ENCODE data around the gene LIPC.
A peak's percentile ranks its signal among the peaks of the same experiment; 100 is the strongest.

The LIPC gene

DNA sequence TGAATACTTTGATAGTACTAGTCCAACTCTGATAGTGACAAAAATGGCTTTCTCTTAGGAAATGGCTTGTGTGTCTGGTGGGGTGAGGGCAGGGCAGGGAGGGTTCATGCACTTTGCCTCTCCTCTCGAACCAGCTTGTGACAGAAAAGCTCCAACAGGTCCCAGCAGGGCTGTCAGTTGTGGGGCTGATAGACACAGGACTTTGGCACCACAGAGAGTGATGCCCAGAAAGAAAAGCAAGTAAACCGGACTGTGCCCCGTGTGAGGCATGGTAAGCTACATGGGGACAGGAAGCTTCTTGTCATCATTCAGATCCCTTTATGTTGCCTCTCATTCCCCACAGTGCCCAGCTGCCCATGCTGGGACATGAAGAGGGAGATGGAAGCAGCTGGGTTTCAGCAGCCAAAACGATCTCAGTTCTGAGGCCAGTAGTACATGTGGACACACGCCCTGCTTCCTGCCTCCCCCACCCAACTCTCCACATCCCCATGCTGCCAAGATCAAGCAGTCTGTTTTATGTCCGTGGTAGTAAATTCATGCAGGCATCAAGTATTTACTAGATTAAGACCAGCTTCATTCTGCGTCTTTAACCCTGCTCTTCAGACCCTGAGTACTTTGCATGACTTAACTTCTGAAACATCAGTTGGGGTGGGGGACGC, 29.7 kb upstream of the LIPC start:
- no peaks in the 10 kb centered on the region for H3K27me3 ChIP-seq (ENCODE audit: insufficient read depth, low read length, poor library complexity)
- H3K4me1 ChIP-seq (ENCODE audit: insufficient read depth, low read length): peaks cover 7% of the 10 kb centered on the region
- H3K27ac ChIP-seq (ENCODE audit: low read length): no peak overlapping the region
- H3K9me3 ChIP-seq (ENCODE audit: insufficient read depth, low read length, severe bottlenecking): no peaks in the 10 kb centered on the region
- H4K20me1 ChIP-seq (ENCODE audit: insufficient read depth, low read length): no peaks in the 10 kb centered on the region
- no peaks in the 10 kb centered on the region for H3K36me3 ChIP-seq (ENCODE audit: insufficient read depth, low read length)
- TF ChIP-seq EZH2 (IDR thresholded peaks at IDR 0.05; ENCODE audit: borderline replicate concordance, low read depth, low read length, severe bottlenecking): no peak
- TF ChIP-seq, protein P1, sequence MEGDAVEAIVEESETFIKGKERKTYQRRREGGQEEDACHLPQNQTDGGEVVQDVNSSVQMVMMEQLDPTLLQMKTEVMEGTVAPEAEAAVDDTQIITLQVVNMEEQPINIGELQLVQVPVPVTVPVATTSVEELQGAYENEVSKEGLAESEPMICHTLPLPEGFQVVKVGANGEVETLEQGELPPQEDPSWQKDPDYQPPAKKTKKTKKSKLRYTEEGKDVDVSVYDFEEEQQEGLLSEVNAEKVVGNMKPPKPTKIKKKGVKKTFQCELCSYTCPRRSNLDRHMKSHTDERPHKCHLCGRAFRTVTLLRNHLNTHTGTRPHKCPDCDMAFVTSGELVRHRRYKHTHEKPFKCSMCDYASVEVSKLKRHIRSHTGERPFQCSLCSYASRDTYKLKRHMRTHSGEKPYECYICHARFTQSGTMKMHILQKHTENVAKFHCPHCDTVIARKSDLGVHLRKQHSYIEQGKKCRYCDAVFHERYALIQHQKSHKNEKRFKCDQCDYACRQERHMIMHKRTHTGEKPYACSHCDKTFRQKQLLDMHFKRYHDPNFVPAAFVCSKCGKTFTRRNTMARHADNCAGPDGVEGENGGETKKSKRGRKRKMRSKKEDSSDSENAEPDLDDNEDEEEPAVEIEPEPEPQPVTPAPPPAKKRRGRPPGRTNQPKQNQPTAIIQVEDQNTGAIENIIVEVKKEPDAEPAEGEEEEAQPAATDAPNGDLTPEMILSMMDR (IDR thresholded peaks at IDR 0.05; ENCODE audit: borderline replicate concordance, extremely low read depth, low read length, poor library complexity, severe bottlenecking): no peak
- DNase-seq (peak; percentile 31), ATAC-seq (ENCODE audit: insufficient read depth, low read depth) (peak; percentile 40; the same call in 2 of the 3 replicates)
- H3K79me2 ChIP-seq (ENCODE audit: insufficient read depth, low read length): no peaks in the 10 kb centered on the region
- H2AFZ ChIP-seq (ENCODE audit: low read depth, low read length): peak overlapping the region; percentile 10; the same call in 1 of the 2 replicates
- H3K4me3 ChIP-seq (ENCODE audit: low read depth in 1 of 2, low read length in 2 of 2): no peak overlapping the region
- no peak overlapping the region for H3K4me2 ChIP-seq (ENCODE audit: insufficient read depth, low read length)
- H3K9ac ChIP-seq (ENCODE audit: low read depth, low read length): no peak overlapping the region

DNA sequence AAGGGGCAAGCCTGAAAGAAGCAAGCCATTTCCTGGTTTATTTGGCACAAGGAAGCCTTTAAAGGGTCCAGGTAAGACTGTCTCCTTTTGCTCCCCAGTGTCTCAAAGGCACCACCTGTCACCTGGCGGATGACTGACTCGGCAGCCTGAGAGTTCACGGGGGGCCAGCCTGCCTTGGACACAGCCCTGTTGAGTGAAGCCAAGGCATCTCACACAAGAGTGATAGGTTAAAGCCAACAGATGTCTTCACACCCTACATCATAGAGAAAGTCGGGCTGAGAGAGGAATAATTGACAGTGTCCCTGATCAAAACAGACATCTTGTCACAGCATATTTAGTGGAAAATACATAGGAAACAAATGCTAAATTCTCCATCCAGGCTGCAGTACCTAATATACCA, 28.2 kb upstream of the LIPC start:
- Histone ChIP-seq H2AFZ (ENCODE audit: low read depth, low read length) (no peak overlapping the region), H3K79me2 (ENCODE audit: insufficient read depth, low read length) (no peaks in the 10 kb centered on the region), H3K9ac (ENCODE audit: low read depth, low read length) (no peak overlapping the region), H3K4me3 (ENCODE audit: low read depth in 1 of 2, low read length in 2 of 2) (no peak overlapping the region), H3K36me3 (ENCODE audit: insufficient read depth, low read length) (no peaks in the 10 kb centered on the region), H4K20me1 (ENCODE audit: insufficient read depth, low read length) (no peaks in the 10 kb centered on the region), H3K4me1 (ENCODE audit: insufficient read depth, low read length) (peaks cover 7% of the 10 kb centered on the region), H3K9me3 (ENCODE audit: insufficient read depth, low read length, severe bottlenecking) (no peaks in the 10 kb centered on the region), H3K27me3 (ENCODE audit: insufficient read depth, low read length, poor library complexity) (no peaks in the 10 kb centered on the region), H3K4me2 (ENCODE audit: insufficient read depth, low read length) (no peak overlapping the region), H3K27ac (ENCODE audit: low read length) (no peak overlapping the region)
- DNase-seq (no peak), ATAC-seq (ENCODE audit: insufficient read depth, low read depth) (no peak)
- TF ChIP-seq, protein P1 (IDR thresholded peaks at IDR 0.05; ENCODE audit: borderline replicate concordance, extremely low read depth, low read length, poor library complexity, severe bottlenecking): no peak
- no peak for TF ChIP-seq EZH2 (IDR thresholded peaks at IDR 0.05; ENCODE audit: borderline replicate concordance, low read depth, low read length, severe bottlenecking)

- DNase-seq (no peak), ATAC-seq (ENCODE audit: insufficient read depth, low read depth) (no peak)
- Histone ChIP-seq H3K27me3 (ENCODE audit: insufficient read depth, low read length, poor library complexity) (no peaks in the 10 kb centered on the region), H3K36me3 (ENCODE audit: insufficient read depth, low read length) (no peaks in the 10 kb centered on the region), H3K79me2 (ENCODE audit: insufficient read depth, low read length) (no peaks in the 10 kb centered on the region), H3K27ac (ENCODE audit: low read length) (no peak overlapping the region), H4K20me1 (ENCODE audit: insufficient read depth, low read length) (no peaks in the 10 kb centered on the region), H3K4me2 (ENCODE audit: insufficient read depth, low read length) (no peak overlapping the region), H2AFZ (ENCODE audit: low read depth, low read length) (no peak overlapping the region), H3K9me3 (ENCODE audit: insufficient read depth, low read length, severe bottlenecking) (no peaks in the 10 kb centered on the region), H3K4me3 (ENCODE audit: low read depth in 1 of 2, low read length in 2 of 2) (no peak overlapping the region), H3K4me1 (ENCODE audit: insufficient read depth, low read length) (peaks cover 7% of the 10 kb centered on the region), H3K9ac (ENCODE audit: low read depth, low read length) (no peak overlapping the region)
- no peak for TF ChIP-seq EZH2 (IDR thresholded peaks at IDR 0.05; ENCODE audit: borderline replicate concordance, low read depth, low read length, severe bottlenecking)
- TF ChIP-seq, protein P1 (IDR thresholded peaks at IDR 0.05; ENCODE audit: borderline replicate concordance, extremely low read depth, low read length, poor library complexity, severe bottlenecking): no peak
Measured at GRCh38 chr15:58404020-58404419, 27.8 kb upstream of the LIPC start.

All from DND-41 (cell line).